Fibroblast of lung (primary cell): ENCODE data around the gene TLE2. TPM values are rescaled to one million over a fixed set of nuclear protein-coding genes. Genes with fewer than 3 reads are reported as not detected.
A peak's percentile ranks its signal among the peaks of the same experiment; 100 is the strongest.

Experiments used
- DNase-seq, 2 donors: peaks; one replicate each; pipeline versions ENCODE4 v3.0.0 to v3.0.0-alpha.2; 2010; ENCODE audit warnings: low read depth in 2 of 2
- H2AFZ ChIP-seq: 2 replicates; pipeline ENCODE4 v1.5.1; 2012; ENCODE audit warnings: low read length, control low read depth, inconsistent platforms
- H3K27ac ChIP-seq: 2 replicates; pipeline ENCODE4 v1.5.1; 2011; ENCODE audit warnings: low read length, control low read depth; ENCODE audit not compliant: insufficient read depth
- H3K27me3 ChIP-seq: 2 replicates; pipeline ENCODE4 v1.5.1; 2011; ENCODE audit warnings: mild to moderate bottlenecking, low read length; ENCODE audit not compliant: control insufficient read depth, insufficient read depth
- H3K36me3 ChIP-seq: 2 replicates; pipeline ENCODE4 v1.5.1; 2011; ENCODE audit warnings: low read length; ENCODE audit not compliant: control insufficient read depth, insufficient read depth
- H3K4me1 ChIP-seq: 2 replicates; pipeline ENCODE4 v1.5.1; 2011; ENCODE audit warnings: low read length; ENCODE audit not compliant: control insufficient read depth, insufficient read depth; ENCODE audit errors: extremely low read depth
- H3K4me2 ChIP-seq: 2 replicates; pipeline ENCODE4 v1.5.1; 2011; ENCODE audit warnings: low read length, control low read depth; ENCODE audit not compliant: insufficient read depth; ENCODE audit errors: extremely low read depth
- H3K4me3 ChIP-seq, 4 experiments: fragments of 200-600 bp in 1 of 4; sonication (generic) in 1 of 4; replicated peaks in 1 of 4; 2 replicates each; pipeline ENCODE4 v1.5.1; 2011 to 2016; ENCODE audit warnings: low read length in 4 of 4, low read depth in 3 of 4, mild to moderate bottlenecking in 3 of 4, control low read depth in 2 of 4, inconsistent platforms in 1 of 4, mixed read lengths in 1 of 4; ENCODE audit not compliant: insufficient read depth in 1 of 4; ENCODE audit errors: control extremely low read depth in 1 of 4
- H3K79me2 ChIP-seq: 2 replicates; pipeline ENCODE4 v1.5.1; 2012; ENCODE audit warnings: mild to moderate bottlenecking, low read length, inconsistent platforms; ENCODE audit not compliant: control insufficient read depth, insufficient read depth
- H3K9ac ChIP-seq: 2 replicates; pipeline ENCODE4 v1.5.1; 2011; ENCODE audit warnings: mild to moderate bottlenecking, low read length, control low read depth; ENCODE audit not compliant: insufficient read depth
- H3K9me3 ChIP-seq: 2 replicates; pipeline ENCODE4 v1.5.1; 2012; ENCODE audit warnings: low read depth, low read length; ENCODE audit not compliant: control insufficient read depth, insufficient read depth
- H4K20me1 ChIP-seq: 2 replicates; pipeline ENCODE4 v1.5.1; 2011; ENCODE audit warnings: low read length; ENCODE audit not compliant: control insufficient read depth, insufficient read depth; ENCODE audit errors: extremely low read depth
- EZH2 ChIP-seq: IDR thresholded peaks from 2 replicates; pipeline ENCODE4 v1.5.1; 2012; ENCODE audit warnings: low read length, control low read depth, mild to moderate bottlenecking; ENCODE audit errors: missing control alignments
- polyA plus RNA-seq, 2 donors: library from polyadenylated mRNA; depleted of rRNA in 1 of 2; stranded (reverse) in 1 of 2; unstranded in 1 of 2; fragments of >200 nt; gene quantifications; 2 replicates each; pipeline ENCODE4 v1.2.1, GENCODE V29; 2011 to 2012; ENCODE audit warnings: missing spikeins in 1 of 2
- total RNA-seq: library from RNA; depleted of rRNA; stranded (reverse); fragments of >200 nt; gene quantifications from 2 replicates; pipeline ENCODE4 v1.2.1, GENCODE V29; 2014
- TF ChIP-seq, protein P1 (sequence below), 2 donors: IDR thresholded peaks in 1 of 2; conservative IDR thresholded peaks in 1 of 2; 1 replicate in 1 of 2; 2 replicates in 1 of 2; pipeline ENCODE4 v1.5.1; 2011 to 2012; ENCODE audit warnings: low read length in 2 of 2, control low read depth in 1 of 2, inconsistent platforms in 1 of 2, low read depth in 1 of 2, mild to moderate bottlenecking in 1 of 2

TLE2 gene
- total and polyA plus RNA-seq, 2 donors (not counting 1 experiment from before 2014, with no cell fraction given): 1.8 to 3.8 TPM

DNA sequence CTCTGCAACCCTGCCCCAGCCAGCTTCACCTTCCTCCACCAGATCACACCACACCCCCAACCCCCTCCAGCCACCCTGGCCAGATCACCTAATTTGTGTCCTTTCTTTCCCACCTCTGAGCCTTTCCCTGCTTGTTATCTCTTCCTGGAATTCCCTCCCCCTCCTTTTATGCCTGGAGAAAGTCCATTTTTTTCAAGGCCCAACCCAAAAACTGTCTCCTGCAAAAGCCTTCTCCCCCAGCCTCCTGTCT is 5.3 kb upstream of the TLE2 start:
- peaks cover 12% of the 10 kb centered on the region for H3K4me1 ChIP-seq
- H3K27ac ChIP-seq: no peak overlapping the region
- H3K9ac ChIP-seq: no peak overlapping the region

DNA sequence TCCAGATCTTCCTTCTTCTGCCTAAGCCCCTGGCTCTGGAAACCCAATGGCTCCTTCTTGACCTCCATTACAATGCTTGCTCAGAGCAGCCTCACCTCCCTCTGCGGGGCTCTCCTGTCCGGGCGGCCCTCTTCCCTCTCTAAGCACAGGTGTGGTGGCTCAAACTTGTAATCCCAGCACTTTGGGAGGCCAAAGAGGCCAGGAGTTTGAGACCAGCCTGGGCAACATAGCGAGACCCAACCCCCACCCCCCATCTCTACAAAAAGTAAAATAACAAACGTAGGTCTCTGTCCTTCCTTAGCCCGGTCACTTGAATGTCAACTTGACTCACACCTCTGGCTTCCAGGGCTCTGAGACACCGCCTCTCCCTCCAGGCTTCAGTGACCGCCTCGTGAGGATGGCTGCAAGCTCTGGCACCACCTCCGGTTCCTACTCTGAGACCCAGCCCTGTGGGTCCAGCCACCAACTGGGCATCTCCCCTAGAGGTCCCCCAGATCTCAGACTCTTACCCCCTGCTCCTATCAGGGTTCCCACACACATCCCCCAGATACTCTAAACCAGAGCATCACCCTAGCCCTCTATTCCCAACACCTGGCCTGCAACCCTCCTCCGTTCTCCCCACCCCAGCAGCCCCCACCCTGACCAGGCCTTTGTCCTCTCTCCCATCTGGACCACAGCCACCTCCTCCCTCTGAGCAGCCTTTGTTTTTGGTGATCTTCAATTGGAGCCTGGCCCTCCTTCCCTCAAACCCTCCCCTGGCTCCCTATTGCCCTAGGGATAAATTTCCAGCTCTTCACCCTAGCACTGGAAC is 4.7 kb upstream of the TLE2 start:
- TF ChIP-seq, protein P1, sequence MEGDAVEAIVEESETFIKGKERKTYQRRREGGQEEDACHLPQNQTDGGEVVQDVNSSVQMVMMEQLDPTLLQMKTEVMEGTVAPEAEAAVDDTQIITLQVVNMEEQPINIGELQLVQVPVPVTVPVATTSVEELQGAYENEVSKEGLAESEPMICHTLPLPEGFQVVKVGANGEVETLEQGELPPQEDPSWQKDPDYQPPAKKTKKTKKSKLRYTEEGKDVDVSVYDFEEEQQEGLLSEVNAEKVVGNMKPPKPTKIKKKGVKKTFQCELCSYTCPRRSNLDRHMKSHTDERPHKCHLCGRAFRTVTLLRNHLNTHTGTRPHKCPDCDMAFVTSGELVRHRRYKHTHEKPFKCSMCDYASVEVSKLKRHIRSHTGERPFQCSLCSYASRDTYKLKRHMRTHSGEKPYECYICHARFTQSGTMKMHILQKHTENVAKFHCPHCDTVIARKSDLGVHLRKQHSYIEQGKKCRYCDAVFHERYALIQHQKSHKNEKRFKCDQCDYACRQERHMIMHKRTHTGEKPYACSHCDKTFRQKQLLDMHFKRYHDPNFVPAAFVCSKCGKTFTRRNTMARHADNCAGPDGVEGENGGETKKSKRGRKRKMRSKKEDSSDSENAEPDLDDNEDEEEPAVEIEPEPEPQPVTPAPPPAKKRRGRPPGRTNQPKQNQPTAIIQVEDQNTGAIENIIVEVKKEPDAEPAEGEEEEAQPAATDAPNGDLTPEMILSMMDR (conservative IDR thresholded peaks at IDR 0.05 in 1 of 2, IDR thresholded peaks at IDR 0.05 in 1 of 2; ENCODE audit: low read depth in 1 of 2, low read length in 2 of 2): no peak
- no peak for TF ChIP-seq EZH2
- Histone ChIP-seq H3K9ac (no peak overlapping the region), H3K79me2 (no peaks in the 10 kb centered on the region), H3K27me3 (peaks cover 13% of the 10 kb centered on the region), H4K20me1 (no peaks in the 10 kb centered on the region), H3K9me3 (no peaks in the 10 kb centered on the region), H3K4me1 (peaks cover 12% of the 10 kb centered on the region), H3K27ac (no peak overlapping the region), H3K36me3 (no peaks in the 10 kb centered on the region), H3K4me3 (no peak overlapping the region), H2AFZ (no peak overlapping the region), H3K4me2 (no peak overlapping the region)
- DNase-seq: no peak

More for the DNA sequence above, 5.3 kb upstream of the TLE2 start:
- TF ChIP-seq, protein P1 (conservative IDR thresholded peaks at IDR 0.05 in 1 of 2, IDR thresholded peaks at IDR 0.05 in 1 of 2; ENCODE audit: low read depth in 1 of 2, low read length in 2 of 2): no peak
- TF ChIP-seq EZH2: no peak
- no peaks in the 10 kb centered on the region for H3K9me3 ChIP-seq
- H3K79me2 ChIP-seq: no peaks in the 10 kb centered on the region
- no peak overlapping the region for H3K4me3 ChIP-seq
- no peaks in the 10 kb centered on the region for H4K20me1 ChIP-seq
- no peak for DNase-seq
- H3K4me2 ChIP-seq: peak overlapping the region; percentile 94
- no peaks in the 10 kb centered on the region for H3K36me3 ChIP-seq
- H3K27me3 ChIP-seq: peaks cover 13% of the 10 kb centered on the region
- no peak overlapping the region for H2AFZ ChIP-seq

GRCh38 chr19:3031607-3031867 is 2.5 kb upstream of the TLE2 start:
- TF ChIP-seq, protein P1 (conservative IDR thresholded peaks at IDR 0.05 in 1 of 2, IDR thresholded peaks at IDR 0.05 in 1 of 2; ENCODE audit: low read depth in 1 of 2, low read length in 2 of 2): no peak
- no peak for TF ChIP-seq EZH2
- H2AFZ ChIP-seq: no peak overlapping the region
- DNase-seq: no peak
- no peaks in the 10 kb centered on the region for H3K36me3 ChIP-seq
- H4K20me1 ChIP-seq: no peaks in the 10 kb centered on the region
- H3K4me3 ChIP-seq: no peak overlapping the region
- no peak overlapping the region for H3K9ac ChIP-seq
- peaks cover 19% of the 10 kb centered on the region for H3K27me3 ChIP-seq
- no peak overlapping the region for H3K27ac ChIP-seq
- no peaks in the 10 kb centered on the region for H3K9me3 ChIP-seq
- no peak overlapping the region for H3K4me2 ChIP-seq
- H3K79me2 ChIP-seq: no peaks in the 10 kb centered on the region
- H3K4me1 ChIP-seq: peaks cover 12% of the 10 kb centered on the region
